Esophagus squamous epithelium (tissue), 5 donors: Measurements from ENCODE around the gene CACNA1F. TPM values are rescaled to one million over a fixed set of nuclear protein-coding genes. Genes with fewer than 3 reads are reported as not detected.

Source experiments
- DNase-seq: peaks from one replicate; lab custom pipeline; 2025; lab: John Stamatoyannopoulos, UW
- H3K27ac ChIP-seq, 4 donors: fragments of 200-600 bp; sonication (generic); one replicate each; pipeline ENCODE4 v1.5.1; 2016 to 2019; ENCODE audit warnings: mild to moderate bottlenecking in 1 of 4
- H3K27me3 ChIP-seq, 4 donors: fragments of 200-600 bp; sonication (generic); 1 replicate in 3 of 4; 2 replicates in 1 of 4; pipeline versions ENCODE4 v1.5.1 to v1.6.0; 2017 to 2021; ENCODE audit warnings: antibody characterized with exemption in 1 of 4
- H3K36me3 ChIP-seq, 3 donors: fragments of 200-600 bp; sonication (generic); one replicate each; pipeline ENCODE4 v1.5.1; 2016 to 2019
- H3K4me1 ChIP-seq, 3 donors: fragments of 200-600 bp; sonication (generic); one replicate each; pipeline ENCODE4 v1.5.1; 2017 to 2019
- H3K4me3 ChIP-seq, 4 donors: fragments of 200-600 bp; sonication (generic); 1 replicate in 3 of 4; 2 replicates in 1 of 4; pipeline ENCODE4 v1.5.1; 2016 to 2019; ENCODE audit warnings: mild to moderate bottlenecking in 2 of 4, moderate library complexity in 1 of 4
- H3K9me3 ChIP-seq, 3 donors: fragments of 200-600 bp; sonication (generic); one replicate each; pipeline ENCODE4 v1.5.1; 2016 to 2019
- CTCF ChIP-seq, 6 experiments: fragments of 450-650 bp in 4 of 6; fragments of 200-600 bp in 2 of 6; sonication (generic) in 2 of 6; IDR thresholded peaks; one replicate each; pipeline ENCODE4 v1.5.1; 2016 to 2019; ENCODE audit warnings: antibody characterized with exemption in 6 of 6, mild to moderate bottlenecking in 4 of 6, moderate library complexity in 4 of 6
- POLR2A ChIP-seq, 4 donors: fragments of 450-650 bp; IDR thresholded peaks; one replicate each; pipeline ENCODE4 v1.6.1; 2017; ENCODE audit warnings: antibody characterized with exemption in 4 of 4, mild to moderate bottlenecking in 4 of 4, moderate library complexity in 3 of 4
- whole genome bisulfite sequencing, 2 donors: methylation state at CpG; one replicate each; pipeline ENCODE4 v1.1.5; 2018; 5-methylcytosine and 5-hydroxymethylcytosine counted together
- intact Hi-C: fragments of 100-400 bp; cut with DNase I; formaldehyde crosslinking; loops from one replicate; pipeline ENCODE4 v1.15.0; 2022
- total RNA-seq, 4 donors: library from RNA; depleted of rRNA; stranded (reverse); fragments of >200 nt; gene quantifications; one replicate each; pipeline ENCODE4 v1.1.0, GENCODE V29; 2016
- donor health status: DM: yes; HTN: yes; CAD: no.

The CACNA1F gene
- total RNA-seq, 4 donors from 2014 or later = 0.38 TPM; not detected in 3

GRCh38 chrX:49199906-49200771, 33.0 kb downstream of the CACNA1F start, which contains the start of gene SYP:
SYP (minus strand) TSS chrX:49200193; CDS start chrX:49200186, 7 bp downstream.
- 0 to 28% methylated on average over 7 to 22 of the region's 61 CpGs for WGBS, 2 donors
- H3K27ac ChIP-seq = peak within 1 kb of the TSS in 3 of 4 donors; percentile 54 to 66 (median 55)
- DNase-seq = peak; percentile 48
- peak within 1 kb of the TSS in 3 of 4 donors; percentile 21 to 58 (median 35) for H3K4me3 ChIP-seq
- intact Hi-C loops = loop anchor here (5.0 kb wide), 1 partner anchor 67 kb away; the partner anchor contains the start of gene PPP1R3F
- no peaks in the 10 kb centered on the region for H3K36me3 ChIP-seq
- H3K9me3 ChIP-seq = no peaks in the 10 kb centered on the region
- TF ChIP-seq CTCF (IDR thresholded peaks at IDR 0.05) = peak in 1 of 6 experiments; percentile 26
- peak in 3 of 4 donors; percentile 52 to 66 (median 63) for TF ChIP-seq POLR2A (IDR thresholded peaks at IDR 0.05)
- H3K27me3 ChIP-seq = no peaks in the 10 kb centered on the region
- peaks cover 0 to 8% (median 3%) of the 10 kb centered on the region in 3 donors for H3K4me1 ChIP-seq

GRCh38 chrX:49199315-49199595, 33.9 kb downstream of the CACNA1F start:
- no peak overlapping the region for H3K4me3 ChIP-seq
- intact Hi-C loops = loop anchor here (5.0 kb wide), 1 partner anchor 68 kb away; the partner anchor contains the start of gene PPP1R3F
- 5 to 47% methylated on average over 9 to 11 of the region's 11 CpGs for whole genome bisulfite sequencing, 2 donors

DNA sequence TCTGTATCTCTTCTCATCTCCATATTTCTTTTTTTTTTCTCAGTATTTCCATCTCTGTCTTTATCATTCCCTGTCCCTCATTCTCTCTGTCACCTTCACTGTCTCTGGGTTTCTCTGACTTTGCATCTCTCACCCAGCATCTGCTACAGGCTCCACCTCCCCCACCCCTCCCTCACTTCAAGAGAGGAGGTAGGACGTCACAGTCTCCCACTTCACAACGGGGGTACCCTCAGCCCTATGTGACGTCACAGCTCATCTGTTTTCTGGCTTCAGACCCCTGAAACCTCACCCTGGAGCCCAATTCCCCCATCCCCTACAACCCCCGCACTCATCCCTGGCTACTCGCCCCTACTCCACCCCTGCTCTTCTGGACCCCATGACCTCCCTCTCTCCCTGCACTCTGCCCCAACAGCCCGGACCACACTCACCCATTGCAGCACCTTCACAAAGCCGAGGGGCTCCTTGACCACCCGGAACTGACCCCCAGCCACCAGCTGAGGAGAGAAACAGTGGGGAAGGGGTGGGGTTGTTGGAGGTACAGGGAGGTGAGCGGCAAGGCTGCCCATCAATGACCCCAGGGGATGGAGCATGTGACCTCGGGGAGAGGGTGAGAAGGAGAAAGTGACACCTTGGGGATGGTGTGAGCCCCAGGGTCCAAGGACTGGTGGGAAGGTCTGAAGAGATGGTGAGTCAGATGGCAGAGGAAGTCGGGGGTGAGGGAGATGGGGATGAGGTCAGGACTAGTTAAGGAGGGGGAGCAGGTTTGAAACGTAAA, 34.4 kb downstream of the CACNA1F start:
- Histone ChIP-seq H3K9me3 (no peaks in the 10 kb centered on the region), H3K27ac (no peak overlapping the region), H3K4me1 (peaks cover 0 to 8% (median 3%) of the 10 kb centered on the region in 3 donors), H3K4me3 (no peak overlapping the region), H3K27me3 (no peaks in the 10 kb centered on the region), H3K36me3 (no peaks in the 10 kb centered on the region)
- TF ChIP-seq POLR2A (IDR thresholded peaks at IDR 0.05) (no peak), CTCF (IDR thresholded peaks at IDR 0.05) (no peak)
- intact Hi-C loops = loop anchor here (5.0 kb wide), 1 partner anchor 69 kb away; the partner anchor contains the start of gene PPP1R3F
- WGBS, 2 donors = 13 to 40% methylated on average over 6 to 11 of the region's 12 CpGs
- DNase-seq = no peak

More at GRCh38 chrX:49199315-49199595, 33.9 kb downstream of the CACNA1F start:
- no peaks in the 10 kb centered on the region for H3K9me3 ChIP-seq
- peaks cover 0 to 8% (median 3%) of the 10 kb centered on the region in 3 donors for H3K4me1 ChIP-seq
- H3K27ac ChIP-seq = no peak overlapping the region
- DNase-seq = no peak
- no peak for TF ChIP-seq POLR2A (IDR thresholded peaks at IDR 0.05)
- no peak for TF ChIP-seq CTCF (IDR thresholded peaks at IDR 0.05)
- H3K27me3 ChIP-seq = no peaks in the 10 kb centered on the region
- no peaks in the 10 kb centered on the region for H3K36me3 ChIP-seq

DNA sequence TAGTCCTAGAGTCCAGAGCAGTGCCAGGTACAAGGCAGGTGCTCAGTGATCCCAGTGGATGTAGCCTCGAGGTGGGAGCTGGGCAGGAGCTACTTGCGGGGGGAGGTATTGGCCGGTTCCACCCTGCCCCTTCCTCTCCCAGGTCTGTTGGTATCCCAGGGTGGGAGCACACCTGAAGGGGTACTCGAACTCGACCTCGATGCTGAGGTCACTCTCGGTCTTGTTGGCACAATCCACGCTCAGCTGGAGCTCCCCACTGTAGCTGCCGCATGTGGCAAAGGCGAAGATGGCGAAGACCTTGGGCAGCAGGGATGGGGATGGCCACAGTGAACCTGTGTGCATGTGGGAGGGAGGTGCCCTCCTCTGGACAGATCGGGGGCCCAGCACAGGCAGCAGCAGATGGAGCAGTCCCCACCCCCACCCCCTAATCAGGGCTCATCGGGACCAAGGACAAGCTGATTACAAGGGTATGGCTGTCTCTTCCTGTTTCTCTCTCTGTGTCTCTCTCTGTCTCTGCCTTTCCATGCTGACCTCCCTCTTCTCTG, 35.5 kb downstream of the CACNA1F start:
- Histone ChIP-seq H3K9me3 (no peaks in the 10 kb centered on the region), H3K36me3 (no peaks in the 10 kb centered on the region), H3K27me3 (no peaks in the 10 kb centered on the region), H3K4me1 (peaks cover 0 to 12% (median 3%) of the 10 kb centered on the region in 3 donors), H3K27ac (no peak overlapping the region), H3K4me3 (no peak overlapping the region)
- intact Hi-C loops = loop anchor here (5.0 kb wide), 1 partner anchor 70 kb away; the partner anchor contains the start of gene PPP1R3F
- no peak for DNase-seq
- WGBS, 2 donors = 40 to 83% methylated on average over 1 to 12 of the region's 13 CpGs
- TF ChIP-seq POLR2A (IDR thresholded peaks at IDR 0.05) = no peak
- no peak for TF ChIP-seq CTCF (IDR thresholded peaks at IDR 0.05)
